Neural crest cell (in vitro differentiated cells): ENCODE measurements around the gene MYO16. TPM values are rescaled to one million over a fixed set of nuclear protein-coding genes. Genes with fewer than 3 reads are reported as not detected.
"Not testable (repeated sequence)": the region's sequence is repeated elsewhere in the genome, so short reads cannot be mapped to it uniquely, and the experiment has no call there.

Source experiments
- DNase-seq: peaks from one replicate; pipeline ENCODE4 v3.0.0; 2021; ENCODE audit warnings: low read depth, mixed read lengths, low spot score
- H3K27ac Mint-ChIP-seq: one replicate; pipeline ENCODE4 v1.8.0; 2021; ENCODE audit warnings: mild to moderate bottlenecking, mixed read lengths; ENCODE audit not compliant: unreplicated experiment
- H3K27me3 Mint-ChIP-seq: 2 replicates; pipeline ENCODE4 v1.8.0; 2021; ENCODE audit warnings: low read depth, mild to moderate bottlenecking, mixed read lengths
- H3K36me3 Mint-ChIP-seq: 2 replicates; pipeline ENCODE4 v1.8.0; 2021; ENCODE audit warnings: low read depth, mild to moderate bottlenecking, mixed read lengths
- H3K4me1 Mint-ChIP-seq: 2 replicates; pipeline ENCODE4 v1.8.0; 2021; ENCODE audit warnings: mixed read lengths
- H3K4me3 Mint-ChIP-seq: one replicate; pipeline ENCODE4 v1.8.0; 2021; ENCODE audit warnings: mild to moderate bottlenecking, mixed read lengths
- H3K9me3 Mint-ChIP-seq: 2 replicates; pipeline ENCODE4 v1.8.0; 2021; ENCODE audit warnings: mixed read lengths
- CTCF ChIP-seq: fragments of 200-600 bp; sonication (generic); conservative IDR thresholded peaks from 2 replicates; pipeline ENCODE4 v1.5.0; 2021; ENCODE audit warnings: antibody characterized with exemption, mild to moderate bottlenecking
- total RNA-seq: library from RNA; stranded (reverse); gene quantifications from 2 replicates; pipeline ENCODE4 v1.2.1, GENCODE V29; 2021

The MYO16 gene
- total RNA-seq, 1 donor from 2014 or later = 3.3 TPM

DNA sequence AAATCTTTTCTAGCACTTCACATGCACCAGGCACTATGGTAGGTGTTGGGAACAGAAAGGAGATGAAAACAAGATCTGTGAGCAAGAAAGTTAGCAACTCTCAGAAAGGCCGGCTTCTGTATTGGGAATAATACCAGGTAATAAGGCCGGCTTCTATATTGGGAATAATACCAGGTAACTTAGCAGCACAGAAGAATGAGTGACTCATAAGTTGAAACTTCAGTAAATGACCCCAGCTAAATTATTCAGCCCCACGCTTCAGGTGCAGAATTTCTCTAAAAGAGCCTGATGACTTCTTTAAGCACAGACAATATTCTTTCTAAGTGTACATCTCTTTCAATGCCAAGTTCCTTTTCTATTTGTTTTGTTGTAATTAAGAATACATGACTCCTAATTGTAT lies 151.3 kb downstream of the MYO16 start:
- Mint-ChIP-seq H3K27me3 (no peaks in the 10 kb centered on the region), H3K9me3 (peaks cover 7% of the 10 kb centered on the region), H3K27ac (no peak overlapping the region), H3K36me3 (peaks cover 6% of the 10 kb centered on the region), H3K4me3 (no peak overlapping the region), H3K4me1 (peaks cover 11% of the 10 kb centered on the region)
- no peak for DNase-seq
- no peak for TF ChIP-seq CTCF

DNA sequence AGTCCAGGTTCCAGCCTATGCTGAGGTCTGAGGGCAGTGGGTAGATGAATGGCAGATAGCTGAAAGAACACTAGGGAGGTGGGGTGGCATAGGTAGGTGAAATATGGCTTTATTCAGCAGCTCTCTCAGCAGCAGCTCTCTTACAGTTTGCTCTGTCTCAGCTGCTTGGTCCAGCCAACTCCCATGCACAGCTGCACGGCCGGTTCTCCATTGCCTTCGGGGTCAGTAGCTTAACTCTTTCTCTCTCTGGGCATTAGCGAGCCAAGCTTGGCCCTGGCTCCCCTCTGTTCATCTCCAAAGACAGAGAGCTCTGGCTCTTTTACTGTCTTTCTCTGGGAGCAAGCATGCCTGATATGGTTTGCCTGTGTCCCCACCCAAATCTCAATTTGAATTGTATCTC lies 151.9 kb downstream of the MYO16 start:
- no peak for TF ChIP-seq CTCF
- H3K4me1 Mint-ChIP-seq = peaks cover 17% of the 10 kb centered on the region
- H3K27me3 Mint-ChIP-seq = no peaks in the 10 kb centered on the region
- H3K4me3 Mint-ChIP-seq = no peak overlapping the region
- no peak overlapping the region for H3K27ac Mint-ChIP-seq
- peaks cover 7% of the 10 kb centered on the region for H3K9me3 Mint-ChIP-seq
- H3K36me3 Mint-ChIP-seq = peaks cover 6% of the 10 kb centered on the region
- DNase-seq = no peak

- peaks cover 14% of the 10 kb centered on the region for H3K4me1 Mint-ChIP-seq
- not testable (repeated sequence) for H3K27me3 Mint-ChIP-seq, DNase-seq, H3K27ac Mint-ChIP-seq, H3K36me3 Mint-ChIP-seq, H3K9me3 Mint-ChIP-seq, H3K4me3 Mint-ChIP-seq
Measured at GRCh38 chr13:108782480-108782879, 153.1 kb downstream of the MYO16 start.

DNA sequence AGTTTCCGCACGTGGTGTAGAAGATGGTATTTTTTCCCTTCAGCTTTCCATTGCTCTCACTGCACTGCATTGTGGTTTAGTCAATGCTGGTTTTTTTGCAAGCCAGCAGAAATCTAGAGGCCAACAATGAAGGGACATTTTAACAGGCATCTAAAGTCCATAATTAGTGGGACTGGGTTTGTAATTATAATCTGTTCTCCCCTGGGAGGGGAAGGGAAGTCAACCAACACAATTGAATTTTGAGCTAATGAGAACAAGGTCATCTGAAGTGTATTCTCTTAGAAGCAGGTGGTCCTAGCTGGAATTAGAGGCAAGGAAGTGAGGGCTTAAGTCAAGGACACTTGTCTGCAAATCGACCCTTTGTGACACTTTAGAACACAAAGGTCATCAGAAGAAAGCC lies 156.4 kb downstream of the MYO16 start:
- peaks cover 8% of the 10 kb centered on the region for H3K4me1 Mint-ChIP-seq
- no peak for DNase-seq
- no peak for TF ChIP-seq CTCF
- no peak overlapping the region for H3K27ac Mint-ChIP-seq
- H3K9me3 Mint-ChIP-seq = peaks cover 7% of the 10 kb centered on the region
- H3K27me3 Mint-ChIP-seq = no peaks in the 10 kb centered on the region
- H3K4me3 Mint-ChIP-seq = no peak overlapping the region
- H3K36me3 Mint-ChIP-seq = peaks cover 6% of the 10 kb centered on the region

- Mint-ChIP-seq H3K9me3 (peaks cover 5% of the 10 kb centered on the region), H3K4me1 (peaks cover 8% of the 10 kb centered on the region), H3K27ac (no peak overlapping the region), H3K4me3 (no peak overlapping the region), H3K36me3 (peaks cover 6% of the 10 kb centered on the region), H3K27me3 (no peaks in the 10 kb centered on the region)
- no peak for TF ChIP-seq CTCF
- no peak for DNase-seq
Measured at GRCh38 chr13:108786456-108787200, 157.2 kb downstream of the MYO16 start.

- DNase-seq = no peak
- Mint-ChIP-seq H3K27me3 (no peaks in the 10 kb centered on the region), H3K4me1 (peaks cover 8% of the 10 kb centered on the region), H3K4me3 (no peak overlapping the region), H3K36me3 (peaks cover 2% of the 10 kb centered on the region), H3K27ac (no peak overlapping the region), H3K9me3 (peaks cover 5% of the 10 kb centered on the region)
- TF ChIP-seq CTCF = no peak
Measured at GRCh38 chr13:108787700-108788414, 158.4 kb downstream of the MYO16 start.
